H1 (cell line): ENCODE results near the gene PPIB. TPM values are rescaled to one million over a fixed set of nuclear protein-coding genes. Genes with fewer than 3 reads are reported as not detected.

Experiments
- CTCF ChIA-PET: fragments of 300-600 bp; sonication (Branson Sonifier 250); formaldehyde crosslinking; loops from one replicate; lab custom pipeline; 2021; ENCODE audit not compliant: partially characterized antibody; lab: Charles Lee
- POLR2A ChIA-PET: fragments of 300-600 bp; sonication (Branson Sonifier 250); formaldehyde crosslinking; loops from one replicate; lab custom pipeline; 2021; ENCODE audit warnings: inconsistent platforms; ENCODE audit not compliant: partially characterized antibody; lab: Charles Lee
- DNase-seq, 2 experiments: peaks; one replicate each; pipeline versions ENCODE4 v3.0.0 to v3.0.0-alpha.2; 2010 to 2022; ENCODE audit warnings: low spot score in 2 of 2, low read depth in 1 of 2, mixed read lengths in 1 of 2
- FAIRE-seq: peaks from 2 replicates; lab custom pipeline; 2011; peaks lifted over from hg19 to GRCh38; lab: Jason Lieb, UNC
- H2AFZ ChIP-seq: 2 replicates; pipeline ENCODE4 v1.8.1; 2012; ENCODE audit warnings: low read length, inconsistent platforms
- H2AK5ac ChIP-seq: 2 replicates; pipeline ENCODE4 v1.6.1; 2013; ENCODE audit warnings: low read depth, low read length
- H2BK120ac ChIP-seq: replicated peaks from 2 replicates; pipeline ENCODE3; 2013; ENCODE audit warnings: low read depth, low read length, inconsistent platforms
- H2BK12ac ChIP-seq: 2 replicates; pipeline ENCODE4 v1.6.1; 2013; ENCODE audit warnings: low read depth, low read length
- H2BK15ac ChIP-seq: 2 replicates; pipeline ENCODE4 v1.6.1; 2013; ENCODE audit warnings: low read length
- H2BK20ac ChIP-seq: 2 replicates; pipeline ENCODE4 v1.6.1; 2013; ENCODE audit warnings: low read length
- H2BK5ac ChIP-seq: 2 replicates; pipeline ENCODE4 v1.6.1; 2013; ENCODE audit warnings: low read depth, low read length
- H3K14ac ChIP-seq: 2 replicates; pipeline ENCODE4 v1.6.1; 2013; ENCODE audit warnings: inconsistent platforms; ENCODE audit not compliant: insufficient read length
- H3K18ac ChIP-seq: 2 replicates; pipeline ENCODE4 v1.6.1; 2013; ENCODE audit warnings: low read length; ENCODE audit errors: extremely low read depth
- H3K23ac ChIP-seq: 2 replicates; pipeline ENCODE4 v1.6.1; 2013; ENCODE audit warnings: inconsistent platforms; ENCODE audit not compliant: insufficient read length
- H3K23me2 ChIP-seq: 2 replicates; pipeline ENCODE4 v1.6.1; 2013; ENCODE audit warnings: low read depth, low read length
- H3K27ac ChIP-seq: 2 replicates; pipeline ENCODE4 v1.6.1; 2011; ENCODE audit warnings: low read depth, low read length, inconsistent platforms
- H3K27me3 ChIP-seq, 4 experiments: replicated peaks in 1 of 4; 1 replicate in 1 of 4; 2 replicates in 3 of 4; pipeline versions ENCODE4 v1.6.1 to v1.8.1; 2011 to 2013; ENCODE audit warnings: low read length in 3 of 4, mild to moderate bottlenecking in 3 of 4, inconsistent platforms in 2 of 4, mixed read lengths in 2 of 4, moderate library complexity in 1 of 4; ENCODE audit not compliant: control insufficient read depth in 3 of 4, insufficient read depth in 3 of 4; ENCODE audit errors: extremely low read depth in 1 of 4
- H3K36me3 ChIP-seq, 4 experiments: 2 replicates each; pipeline versions ENCODE4 v1.6.1 to v1.8.1; 2011 to 2013; ENCODE audit warnings: mild to moderate bottlenecking in 4 of 4, low read length in 3 of 4, moderate library complexity in 2 of 4, control low read depth in 1 of 4, inconsistent platforms in 1 of 4; ENCODE audit not compliant: insufficient read depth in 4 of 4, control insufficient read depth in 2 of 4
- H3K4ac ChIP-seq: replicated peaks from 2 replicates; pipeline ENCODE3; 2013; ENCODE audit warnings: low read length, low read depth, mixed read lengths, inconsistent platforms; ENCODE audit not compliant: insufficient read length
- H3K4me1 ChIP-seq, 4 experiments: replicated peaks in 1 of 4; 1 replicate in 1 of 4; 2 replicates in 3 of 4; pipeline versions ENCODE4 v1.6.1 to v1.8.1; 2011 to 2013; ENCODE audit warnings: low read length in 3 of 4, inconsistent platforms in 2 of 4, mixed read lengths in 1 of 4; ENCODE audit not compliant: insufficient read depth in 4 of 4, control insufficient read depth in 3 of 4
- H3K4me2 ChIP-seq, 2 experiments: 2 replicates each; pipeline versions ENCODE4 v1.6.1 to v1.8.1; 2011 to 2013; ENCODE audit warnings: low read depth in 2 of 2, low read length in 2 of 2, control low read depth in 1 of 2, inconsistent platforms in 1 of 2, mild to moderate bottlenecking in 1 of 2; ENCODE audit not compliant: insufficient read depth in 1 of 2
- H3K4me3 ChIP-seq, 4 experiments: fragments of 200-600, 300-600 bp in 1 of 4; sonication (generic), shearing (Covaris generic), sonication (Bioruptor Twin) in 1 of 4; 2 replicates each; pipeline versions ENCODE4 v1.5.1 to v1.8.1; 2011 to 2016; ENCODE audit warnings: low read length in 4 of 4, low read depth in 3 of 4, control low read depth in 2 of 4, inconsistent platforms in 2 of 4, mild to moderate bottlenecking in 2 of 4, mixed read lengths in 1 of 4, moderate library complexity in 1 of 4; ENCODE audit not compliant: insufficient read depth in 2 of 4; ENCODE audit errors: extremely low read depth in 1 of 4
- H3K56ac ChIP-seq: replicated peaks from 2 replicates; pipeline ENCODE3; 2013; ENCODE audit warnings: low read depth, mild to moderate bottlenecking, mixed read lengths, low read length, inconsistent platforms; ENCODE audit not compliant: insufficient read length
- H3K79me1 ChIP-seq: 2 replicates; pipeline ENCODE4 v1.6.1; 2013; ENCODE audit warnings: low read depth, low read length, control low read depth
- H3K79me2 ChIP-seq, 2 experiments: 2 replicates each; pipeline versions ENCODE4 v1.6.1 to v1.8.1; 2012 to 2013; ENCODE audit warnings: low read length in 2 of 2, mild to moderate bottlenecking in 2 of 2, inconsistent platforms in 1 of 2; ENCODE audit not compliant: insufficient read depth in 2 of 2, control insufficient read depth in 1 of 2
- H3K9ac ChIP-seq, 4 experiments: replicated peaks in 1 of 4; 1 replicate in 1 of 4; 2 replicates in 3 of 4; pipeline versions ENCODE4 v1.6.1 to v1.8.1; 2011 to 2013; ENCODE audit warnings: low read depth in 3 of 4, low read length in 3 of 4, control low read depth in 2 of 4, mild to moderate bottlenecking in 2 of 4, moderate library complexity in 2 of 4, inconsistent platforms in 1 of 4; ENCODE audit errors: extremely low read depth in 1 of 4
- H3K9me3 ChIP-seq, 2 experiments: 2 replicates each; pipeline versions ENCODE4 v1.6.1 to v1.8.1; 2012 to 2013; ENCODE audit warnings: mild to moderate bottlenecking in 2 of 2, moderate library complexity in 2 of 2, control low read depth in 1 of 2, inconsistent platforms in 1 of 2, low read depth in 1 of 2, low read length in 1 of 2, mixed read lengths in 1 of 2; ENCODE audit not compliant: insufficient read depth in 2 of 2
- H4K20me1 ChIP-seq, 2 experiments: replicated peaks in 1 of 2; 2 replicates each; pipeline versions ENCODE3 to v1.8.1; 2011 to 2013; ENCODE audit warnings: inconsistent platforms in 2 of 2, low read length in 2 of 2, mild to moderate bottlenecking in 1 of 2; ENCODE audit not compliant: insufficient read depth in 2 of 2, control insufficient read depth in 1 of 2
- H4K5ac ChIP-seq: 2 replicates; pipeline ENCODE4 v1.6.1; 2013; ENCODE audit warnings: low read length, low read depth, mixed read lengths, inconsistent platforms; ENCODE audit not compliant: insufficient read length
- H4K8ac ChIP-seq: 2 replicates; pipeline ENCODE4 v1.8.0; 2013; ENCODE audit warnings: mild to moderate bottlenecking, moderate library complexity, low read length, inconsistent platforms; ENCODE audit not compliant: insufficient read depth; ENCODE audit errors: extremely low read depth
- H4K91ac ChIP-seq: replicated peaks from 2 replicates; pipeline ENCODE3; 2013; ENCODE audit warnings: low read length, mixed read lengths, inconsistent platforms; ENCODE audit not compliant: insufficient read length
- ATF3 ChIP-seq: IDR thresholded peaks from 2 replicates; pipeline ENCODE4 v1.6.1; 2011; ENCODE audit warnings: low read depth, mild to moderate bottlenecking, low read length; ENCODE audit not compliant: insufficient read depth
- CEBPB ChIP-seq: IDR thresholded peaks from 2 replicates; pipeline ENCODE4 v1.6.1; 2012; ENCODE audit warnings: low read depth, low read length
- RBBP5 ChIP-seq: IDR thresholded peaks from 2 replicates; pipeline ENCODE4 v1.7.1; 2012; ENCODE audit warnings: low read depth, mild to moderate bottlenecking, inconsistent platforms, low read length, moderate library complexity, borderline replicate concordance
- RFX5 ChIP-seq: IDR thresholded peaks from 2 replicates; pipeline ENCODE4 v1.6.1; 2011; ENCODE audit warnings: low read depth, low read length, improper control_type of control experiment, borderline replicate concordance
- SIN3A ChIP-seq, 2 experiments: IDR thresholded peaks in 1 of 2; conservative IDR thresholded peaks in 1 of 2; 2 replicates each; pipeline ENCODE4 v1.6.1; 2011 to 2012; ENCODE audit warnings: low read length in 2 of 2, improper control_type of control experiment in 1 of 2, low read depth in 1 of 2, mild to moderate bottlenecking in 1 of 2
- SIRT6 ChIP-seq: IDR thresholded peaks from one replicate; pipeline ENCODE4 v1.7.1; 2012; ENCODE audit warnings: low read length, inconsistent platforms
- SP1 ChIP-seq: IDR thresholded peaks from 2 replicates; pipeline ENCODE4 v1.6.1; 2011; ENCODE audit warnings: low read depth, low read length
- SUZ12 ChIP-seq: fragments of 200-600 bp; sonication (generic); IDR thresholded peaks from 2 replicates; pipeline ENCODE4 v1.6.1; 2012; ENCODE audit warnings: mild to moderate bottlenecking, inconsistent platforms, low read length, moderate library complexity, mixed read lengths
- TEAD4 ChIP-seq: IDR thresholded peaks from 2 replicates; pipeline ENCODE4 v1.6.1; 2012; ENCODE audit warnings: low read depth, low read length, inconsistent platforms, mixed read lengths
- USF2 ChIP-seq: IDR thresholded peaks from 2 replicates; pipeline ENCODE4 v1.6.1; 2011; ENCODE audit warnings: low read length, improper control_type of control experiment
- YY1 ChIP-seq: IDR thresholded peaks from 2 replicates; pipeline ENCODE4 v1.6.1; 2011; ENCODE audit warnings: low read depth, mild to moderate bottlenecking, low read length
- WGBS, 2 experiments: shearing (Covaris generic) in 1 of 2; methylation state at CpG; one replicate each; pipeline versions ENCODE4 v1.1.6 to v1.1.7; 2013 to 2015; ENCODE audit warnings: low lambda C conversion rate in 2 of 2, mixed read lengths in 2 of 2, inconsistent platforms in 1 of 2, low coverage in 1 of 2, missing lambda C conversion rate in 1 of 2; ENCODE audit not compliant: insufficient replicate concordance in 2 of 2, insufficient coverage in 1 of 2, insufficient read length in 1 of 2; ENCODE audit errors: extremely low coverage in 1 of 2, missing lambda C conversion rate in 1 of 2; 5-methylcytosine and 5-hydroxymethylcytosine counted together
- polyA plus RNA-seq, 7 experiments: library from polyadenylated mRNA; depleted of rRNA in 3 of 7; stranded (reverse) in 5 of 7; unstranded in 2 of 7; fragments of >200 nt in 5 of 7; fragments of 200-250 nt in 2 of 7; gene quantifications; 1 replicate in 5 of 7; 2 replicates in 1 of 7; 4 replicates in 1 of 7; pipeline versions ENCODE4 v1.2.1 to v1.2.3, GENCODE V29; 2011 to 2013; ENCODE audit warnings: missing spikeins in 2 of 7, mixed read lengths in 2 of 7
- total RNA-seq: library from RNA; stranded (reverse); fragmentation: NEBNext Ultra II Directional; extraction: Animal tissue kit (Norgen Biotek cat#: 25700); gene quantifications from 2 replicates; pipeline ENCODE4 v1.2.1, GENCODE V29; 2021

The PPIB gene
- total and polyA plus RNA-seq, 2 of the 8 experiments (the other 6 are each of a cell fraction or from before 2014, with no cell fraction given): 558 to 579 TPM

GRCh38 chr15:64185146-64185911 lies 22.5 kb upstream of the PPIB start:
- Histone ChIP-seq H3K79me1 (no peaks in the 10 kb centered on the region; the same call in 1 of the 2 replicates), H3K36me3 (peaks cover 0 to 4% (median 0%) of the 10 kb centered on the region in 4 experiments; a peak in 2 of 8 replicates), H2BK5ac (no peak overlapping the region), H3K18ac (no peak overlapping the region), H2BK20ac (no peak overlapping the region), H3K23ac (no peak overlapping the region), H4K8ac (no peak overlapping the region), H2BK120ac (no peak overlapping the region), H2BK12ac (no peak overlapping the region), H3K4ac (no peak overlapping the region), H4K91ac (no peak overlapping the region), H2BK15ac (no peak overlapping the region), H3K9me3 (no peaks in the 10 kb centered on the region), H3K23me2 (no peaks in the 10 kb centered on the region), H2AFZ (no peak overlapping the region), H3K14ac (no peak overlapping the region), H4K20me1 (peaks cover 0 to 4% of the 10 kb centered on the region in 2 experiments), H3K79me2 (no peaks in the 10 kb centered on the region), H3K4me1 (no peaks in the 10 kb centered on the region), H4K5ac (no peak overlapping the region), H3K4me3 (no peak overlapping the region), H2AK5ac (no peak overlapping the region), H3K56ac (no peak overlapping the region), H3K27ac (no peak overlapping the region), H3K9ac (no peak overlapping the region), H3K27me3 (no peaks in the 10 kb centered on the region), H3K4me2 (no peak overlapping the region)
- 92% methylated on average over 8 of the region's 9 CpGs; no CpG with 5 or more reads in 1 of the 2 experiments for WGBS, 2 experiments
- ChIA-PET CTCF (interaction anchor here (0.6 to 1.5 kb wide), 3 partner anchors 30 to 770 kb away, joined by 4 to 6 read pairs (median 6); no protein-coding TSS in a partner anchor), POLR2A (interaction anchor here (0.7 kb wide), 1 partner anchor 15 kb away, joined by 3 read pairs; no protein-coding TSS in a partner anchor)
- FAIRE-seq: no peak
- DNase-seq: no peak
- no peak for TF ChIP-seq SIRT6
- TF ChIP-seq TEAD4: no peak
- TF ChIP-seq USF2: no peak
- no peak for TF ChIP-seq SUZ12
- TF ChIP-seq SIN3A (conservative IDR thresholded peaks at IDR 0.05 in 1 of 2, IDR thresholded peaks at IDR 0.05 in 1 of 2; ENCODE audit: low read depth in 1 of 2, low read length in 2 of 2): no peak
- no peak for TF ChIP-seq ATF3
- no peak for TF ChIP-seq CEBPB
- TF ChIP-seq RBBP5: no peak
- no peak for TF ChIP-seq YY1
- TF ChIP-seq SP1: no peak
- TF ChIP-seq RFX5: no peak
